Measurements from ENCODE around the gene FOXN3. TPM values are rescaled to one million over a fixed set of nuclear protein-coding genes. Genes with fewer than 3 reads are reported as not detected.

Gene FOXN3
- total RNA-seq, 1 donor from 2014 or later = 131 TPM

- H3K9me3 Mint-ChIP-seq = no peaks in the 10 kb centered on the region
- intact Hi-C loops (cut with micrococcal nuclease) = no loop called here
- DNase-seq (ENCODE audit: low spot score) = no peak
- no peaks in the 10 kb centered on the region for H3K27me3 Mint-ChIP-seq (ENCODE audit: low read depth)
- peaks cover 53% of the 10 kb centered on the region for H3K4me1 Mint-ChIP-seq (ENCODE audit: low read depth)
- H3K4me3 Mint-ChIP-seq (ENCODE audit: low read depth) = no peak overlapping the region
- peaks cover 46% of the 10 kb centered on the region for H3K36me3 Mint-ChIP-seq (ENCODE audit: low read depth)
- H3K27ac Mint-ChIP-seq = no peak overlapping the region
Measured at GRCh38 chr14:89269404-89269803, 147.6 kb downstream of the FOXN3 start.

GRCh38 chr14:89268514-89268913, 148.5 kb downstream of the FOXN3 start:
- intact Hi-C loops (cut with micrococcal nuclease) = no loop called here
- no peak overlapping the region for H3K27ac Mint-ChIP-seq
- no peaks in the 10 kb centered on the region for H3K9me3 Mint-ChIP-seq
- no peak overlapping the region for H3K4me3 Mint-ChIP-seq (ENCODE audit: low read depth)
- peaks cover 50% of the 10 kb centered on the region for H3K4me1 Mint-ChIP-seq (ENCODE audit: low read depth)
- DNase-seq (ENCODE audit: low spot score) = no peak
- H3K27me3 Mint-ChIP-seq (ENCODE audit: low read depth) = no peaks in the 10 kb centered on the region
- peaks cover 44% of the 10 kb centered on the region for H3K36me3 Mint-ChIP-seq (ENCODE audit: low read depth)

- Mint-ChIP-seq H3K9me3 (no peaks in the 10 kb centered on the region), H3K27ac (no peak overlapping the region), H3K36me3 (ENCODE audit: low read depth) (peaks cover 41% of the 10 kb centered on the region), H3K4me1 (ENCODE audit: low read depth) (peaks cover 45% of the 10 kb centered on the region), H3K27me3 (ENCODE audit: low read depth) (no peaks in the 10 kb centered on the region), H3K4me3 (ENCODE audit: low read depth) (no peak overlapping the region)
- intact Hi-C loops (cut with micrococcal nuclease) = no loop called here
- no peak for DNase-seq (ENCODE audit: low spot score)
Measured at GRCh38 chr14:89267656-89268055, 149.4 kb downstream of the FOXN3 start.

GRCh38 chr14:89267163-89267562, 149.9 kb downstream of the FOXN3 start:
- Mint-ChIP-seq H3K4me1 (ENCODE audit: low read depth) (peaks cover 46% of the 10 kb centered on the region), H3K27ac (peak overlapping the region; percentile 25), H3K27me3 (ENCODE audit: low read depth) (no peaks in the 10 kb centered on the region), H3K4me3 (ENCODE audit: low read depth) (no peak overlapping the region), H3K9me3 (no peaks in the 10 kb centered on the region), H3K36me3 (ENCODE audit: low read depth) (peaks cover 41% of the 10 kb centered on the region)
- DNase-seq (ENCODE audit: low spot score) = no peak
- intact Hi-C loops (cut with micrococcal nuclease) = no loop called here

- intact Hi-C loops (cut with micrococcal nuclease) = no loop called here
- no peaks in the 10 kb centered on the region for H3K9me3 Mint-ChIP-seq
- H3K27ac Mint-ChIP-seq = peak overlapping the region; percentile 25
- no peaks in the 10 kb centered on the region for H3K27me3 Mint-ChIP-seq (ENCODE audit: low read depth)
- peaks cover 41% of the 10 kb centered on the region for H3K36me3 Mint-ChIP-seq (ENCODE audit: low read depth)
- H3K4me3 Mint-ChIP-seq (ENCODE audit: low read depth) = no peak overlapping the region
- no peak for DNase-seq (ENCODE audit: low spot score)
- peaks cover 45% of the 10 kb centered on the region for H3K4me1 Mint-ChIP-seq (ENCODE audit: low read depth)
Measured at GRCh38 chr14:89266754-89267153, 150.3 kb downstream of the FOXN3 start.

GRCh38 chr14:89265234-89265633, 151.8 kb downstream of the FOXN3 start:
- Mint-ChIP-seq H3K27ac (no peak overlapping the region), H3K36me3 (ENCODE audit: low read depth) (peaks cover 36% of the 10 kb centered on the region)

GRCh38 chr14:89264196-89264800, 152.7 kb downstream of the FOXN3 start:
- DNase-seq (ENCODE audit: low spot score) = no peak
- Mint-ChIP-seq H3K4me1 (ENCODE audit: low read depth) (peaks cover 30% of the 10 kb centered on the region), H3K9me3 (no peaks in the 10 kb centered on the region), H3K27ac (peak overlapping the region; percentile 68), H3K27me3 (ENCODE audit: low read depth) (no peaks in the 10 kb centered on the region), H3K4me3 (ENCODE audit: low read depth) (no peak overlapping the region), H3K36me3 (ENCODE audit: low read depth) (peaks cover 34% of the 10 kb centered on the region)
- intact Hi-C loops (cut with micrococcal nuclease) = no loop called here

More at GRCh38 chr14:89265234-89265633, 151.8 kb downstream of the FOXN3 start:
- Mint-ChIP-seq H3K9me3 (no peaks in the 10 kb centered on the region), H3K4me1 (ENCODE audit: low read depth) (peaks cover 37% of the 10 kb centered on the region), H3K4me3 (ENCODE audit: low read depth) (no peak overlapping the region), H3K27me3 (ENCODE audit: low read depth) (no peaks in the 10 kb centered on the region)
- intact Hi-C loops (cut with micrococcal nuclease) = no loop called here
- no peak for DNase-seq (ENCODE audit: low spot score)

GRCh38 chr14:89262041-89262440, 155.0 kb downstream of the FOXN3 start:
- H3K9me3 Mint-ChIP-seq = no peaks in the 10 kb centered on the region
- peaks cover 21% of the 10 kb centered on the region for H3K4me1 Mint-ChIP-seq (ENCODE audit: low read depth)
- peak overlapping the region; percentile 38 for H3K27ac Mint-ChIP-seq
- H3K36me3 Mint-ChIP-seq (ENCODE audit: low read depth) = peaks cover 41% of the 10 kb centered on the region
- intact Hi-C loops (cut with micrococcal nuclease) = no loop called here
- no peaks in the 10 kb centered on the region for H3K27me3 Mint-ChIP-seq (ENCODE audit: low read depth)
- no peak overlapping the region for H3K4me3 Mint-ChIP-seq (ENCODE audit: low read depth)
- DNase-seq (ENCODE audit: low spot score) = no peak

GRCh38 chr14:89260898-89261297, 156.1 kb downstream of the FOXN3 start:
- Mint-ChIP-seq H3K9me3 (no peaks in the 10 kb centered on the region), H3K27me3 (ENCODE audit: low read depth) (no peaks in the 10 kb centered on the region), H3K4me3 (ENCODE audit: low read depth) (no peak overlapping the region), H3K4me1 (ENCODE audit: low read depth) (peaks cover 15% of the 10 kb centered on the region), H3K27ac (no peak overlapping the region), H3K36me3 (ENCODE audit: low read depth) (peaks cover 36% of the 10 kb centered on the region)
- no peak for DNase-seq (ENCODE audit: low spot score)
- intact Hi-C loops (cut with micrococcal nuclease) = no loop called here

- H3K9me3 Mint-ChIP-seq = no peaks in the 10 kb centered on the region
- no peak overlapping the region for H3K4me3 Mint-ChIP-seq (ENCODE audit: low read depth)
- no peak for DNase-seq (ENCODE audit: low spot score)
- intact Hi-C loops (cut with micrococcal nuclease) = no loop called here
- H3K36me3 Mint-ChIP-seq (ENCODE audit: low read depth) = peaks cover 28% of the 10 kb centered on the region
- no peaks in the 10 kb centered on the region for H3K27me3 Mint-ChIP-seq (ENCODE audit: low read depth)
- H3K4me1 Mint-ChIP-seq (ENCODE audit: low read depth) = peaks cover 15% of the 10 kb centered on the region
- no peak overlapping the region for H3K27ac Mint-ChIP-seq
Measured at GRCh38 chr14:89259951-89260609, 157.0 kb downstream of the FOXN3 start.

- Mint-ChIP-seq H3K4me1 (ENCODE audit: low read depth) (peaks cover 7% of the 10 kb centered on the region), H3K36me3 (ENCODE audit: low read depth) (peaks cover 22% of the 10 kb centered on the region), H3K9me3 (no peaks in the 10 kb centered on the region), H3K27me3 (ENCODE audit: low read depth) (no peaks in the 10 kb centered on the region), H3K27ac (no peak overlapping the region), H3K4me3 (ENCODE audit: low read depth) (no peak overlapping the region)
- intact Hi-C loops (cut with micrococcal nuclease) = no loop called here
- DNase-seq (ENCODE audit: low spot score) = no peak
Measured at GRCh38 chr14:89258728-89259273, 158.2 kb downstream of the FOXN3 start.

- Mint-ChIP-seq H3K27ac (no peak overlapping the region), H3K4me1 (ENCODE audit: low read depth) (peaks cover 4% of the 10 kb centered on the region), H3K36me3 (ENCODE audit: low read depth) (peaks cover 31% of the 10 kb centered on the region), H3K9me3 (no peaks in the 10 kb centered on the region), H3K4me3 (ENCODE audit: low read depth) (no peak overlapping the region), H3K27me3 (ENCODE audit: low read depth) (no peaks in the 10 kb centered on the region)
- intact Hi-C loops (cut with micrococcal nuclease) = no loop called here
- DNase-seq (ENCODE audit: low spot score) = no peak
Measured at GRCh38 chr14:89256951-89257350, 160.1 kb downstream of the FOXN3 start.

GRCh38 chr14:89256283-89256682, 160.8 kb downstream of the FOXN3 start:
- no peak overlapping the region for H3K27ac Mint-ChIP-seq
- H3K4me1 Mint-ChIP-seq (ENCODE audit: low read depth) = peaks cover 4% of the 10 kb centered on the region
- H3K9me3 Mint-ChIP-seq = no peaks in the 10 kb centered on the region
- no peak overlapping the region for H3K4me3 Mint-ChIP-seq (ENCODE audit: low read depth)
- H3K27me3 Mint-ChIP-seq (ENCODE audit: low read depth) = no peaks in the 10 kb centered on the region
- DNase-seq (ENCODE audit: low spot score) = no peak
- intact Hi-C loops (cut with micrococcal nuclease) = no loop called here
- H3K36me3 Mint-ChIP-seq (ENCODE audit: low read depth) = peaks cover 31% of the 10 kb centered on the region

Measured in activated T-helper 2 cell treated with anti-CD3 and anti-CD28 coated beads, Interferon-gamma antibody, Interleukin-2, Interleukin-4, amounts not matched to agents 10 μg/mL and 5 μg/mL and 100 μg/mL, durations not matched to agents 14 hours and 24 hours and 36 hours (primary cell).